Measurements from ENCODE around the gene WDR33.

DNA sequence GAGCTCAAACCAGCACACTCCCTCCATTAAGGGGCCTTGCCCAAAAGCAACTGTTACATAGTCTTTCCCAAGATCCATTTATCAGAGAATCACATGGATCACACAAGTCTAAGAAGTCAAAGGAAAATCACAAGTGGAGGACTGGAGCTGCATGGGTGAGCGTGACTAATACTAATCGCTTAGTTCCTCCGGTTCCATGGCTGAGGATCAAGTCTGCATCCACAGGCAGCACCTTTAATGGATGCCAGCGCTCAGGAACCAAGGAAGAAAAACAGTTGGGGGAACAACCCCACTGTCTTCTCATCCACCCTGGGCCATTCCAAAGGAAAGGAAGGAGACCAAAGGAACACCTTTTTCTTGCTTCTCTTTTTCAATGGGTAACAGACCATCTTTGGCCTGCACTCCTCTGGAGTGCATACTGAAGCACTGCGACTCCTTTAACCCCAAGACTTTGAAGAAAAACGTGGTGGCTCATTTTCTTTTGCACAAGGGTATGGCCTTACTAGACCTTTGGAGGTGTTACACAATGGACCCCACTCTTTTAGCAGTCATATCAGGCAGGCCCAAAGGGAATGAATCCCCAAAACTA lies 9.2 kb upstream of the WDR33 start:
- no peak for TF ChIP-seq POLR2A (IDR thresholded peaks at IDR 0.05)
- TF ChIP-seq, protein P1, sequence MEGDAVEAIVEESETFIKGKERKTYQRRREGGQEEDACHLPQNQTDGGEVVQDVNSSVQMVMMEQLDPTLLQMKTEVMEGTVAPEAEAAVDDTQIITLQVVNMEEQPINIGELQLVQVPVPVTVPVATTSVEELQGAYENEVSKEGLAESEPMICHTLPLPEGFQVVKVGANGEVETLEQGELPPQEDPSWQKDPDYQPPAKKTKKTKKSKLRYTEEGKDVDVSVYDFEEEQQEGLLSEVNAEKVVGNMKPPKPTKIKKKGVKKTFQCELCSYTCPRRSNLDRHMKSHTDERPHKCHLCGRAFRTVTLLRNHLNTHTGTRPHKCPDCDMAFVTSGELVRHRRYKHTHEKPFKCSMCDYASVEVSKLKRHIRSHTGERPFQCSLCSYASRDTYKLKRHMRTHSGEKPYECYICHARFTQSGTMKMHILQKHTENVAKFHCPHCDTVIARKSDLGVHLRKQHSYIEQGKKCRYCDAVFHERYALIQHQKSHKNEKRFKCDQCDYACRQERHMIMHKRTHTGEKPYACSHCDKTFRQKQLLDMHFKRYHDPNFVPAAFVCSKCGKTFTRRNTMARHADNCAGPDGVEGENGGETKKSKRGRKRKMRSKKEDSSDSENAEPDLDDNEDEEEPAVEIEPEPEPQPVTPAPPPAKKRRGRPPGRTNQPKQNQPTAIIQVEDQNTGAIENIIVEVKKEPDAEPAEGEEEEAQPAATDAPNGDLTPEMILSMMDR (IDR thresholded peaks at IDR 0.05), result no peak
